GM03348 (cell line): ENCODE results near the gene SRPX2.

ENCODE experiments used
- DNase-seq: peaks from one replicate; pipeline ENCODE4 v3.0.0; 2012; ENCODE audit warnings: low spot score

The SRPX2 gene

GRCh38 chrX:100643956-100644860 is at the start of gene SRPX2:
Gene SRPX2 (plus strand): TSS chrX:100644199. CDS start chrX:100646323, 2,124 bp downstream.
- peak; percentile 54 for DNase-seq

- DNase-seq: no peak
Observed at GRCh38 chrX:100596601-100597000, 47.4 kb upstream of the SRPX2 start.

GRCh38 chrX:100599456-100599855 is 44.5 kb upstream of the SRPX2 start:
- DNase-seq: no peak

- no peak for DNase-seq
Observed at GRCh38 chrX:100600340-100600739, 43.7 kb upstream of the SRPX2 start.

- DNase-seq: no peak
Observed at GRCh38 chrX:100600758-100601157, 43.2 kb upstream of the SRPX2 start.

GRCh38 chrX:100606753-100607152 is 37.2 kb upstream of the SRPX2 start:
- DNase-seq: no peak

- no peak for DNase-seq
Observed at GRCh38 chrX:100609591-100609990, 34.4 kb upstream of the SRPX2 start.

- DNase-seq: no peak
Observed at GRCh38 chrX:100611951-100612350, 32.0 kb upstream of the SRPX2 start.

- DNase-seq: peak; percentile 58
Observed at GRCh38 chrX:100615005-100615404, 29.0 kb upstream of the SRPX2 start.

GRCh38 chrX:100623001-100623400 is 21.0 kb upstream of the SRPX2 start:
- DNase-seq: no peak

- no peak for DNase-seq
Observed at GRCh38 chrX:100625985-100626491, 18.0 kb upstream of the SRPX2 start.

- no peak for DNase-seq
Observed at GRCh38 chrX:100635040-100635439, 9.0 kb upstream of the SRPX2 start.

- no peak for DNase-seq
Observed at GRCh38 chrX:100635989-100636320, 8.0 kb upstream of the SRPX2 start.

- DNase-seq: peak; percentile 88
Observed at GRCh38 chrX:100636321-100636991, 7.5 kb upstream of the SRPX2 start, which contains the start of gene TSPAN6. Gene TSPAN6 (minus strand): TSS chrX:100636806. CDS start chrX:100636694, 112 bp downstream.

GRCh38 chrX:100642290-100642689 is 1.7 kb upstream of the SRPX2 start:
- no peak for DNase-seq

GRCh38 chrX:100643212-100643611 is 787 bp upstream of the SRPX2 start:
- no peak for DNase-seq

- DNase-seq: no peak
Observed at GRCh38 chrX:100645106-100645505, 1.1 kb downstream of the SRPX2 start.

GRCh38 chrX:100647095-100647494 is 3.1 kb downstream of the SRPX2 start:
- peak; percentile 20 for DNase-seq

- no peak for DNase-seq
Observed at GRCh38 chrX:100647739-100648138, 3.7 kb downstream of the SRPX2 start.

- DNase-seq: peak; percentile 35
Observed at GRCh38 chrX:100648458-100649417, 4.7 kb downstream of the SRPX2 start.

GRCh38 chrX:100649550-100650356 is 5.8 kb downstream of the SRPX2 start:
- peak; percentile 78 for DNase-seq
